HG03108 (cell line): Measurements from ENCODE around the gene TNRC6C.
A peak's percentile ranks its signal among the peaks of the same experiment; 100 is the strongest.
"Not testable (repeated sequence)": the region's sequence is repeated elsewhere in the genome, so short reads cannot be mapped to it uniquely, and the experiment has no call there.

ENCODE experiments used
- ATAC-seq: cut with Tn5 transposase; IDR thresholded peaks from one replicate; pipeline ENCODE4 v1.9.1; 2021; ENCODE audit warnings: moderate library complexity; ENCODE audit not compliant: unreplicated experiment

Gene TNRC6C

GRCh38 chr17:78110363-78111015 is 152.0 kb downstream of the TNRC6C start:
- ATAC-seq: no peak

- ATAC-seq: no peak
Measured at GRCh38 chr17:78111016-78111726, 152.7 kb downstream of the TNRC6C start.

GRCh38 chr17:78111727-78112517 is 153.4 kb downstream of the TNRC6C start:
- no peak for ATAC-seq

- ATAC-seq: peak; percentile 56
Measured at GRCh38 chr17:78112518-78113471, 154.3 kb downstream of the TNRC6C start.

GRCh38 chr17:78113804-78114785 is 155.6 kb downstream of the TNRC6C start:
- no peak for ATAC-seq

GRCh38 chr17:78114831-78115723 is 156.6 kb downstream of the TNRC6C start:
- ATAC-seq: no peak

GRCh38 chr17:78115803-78116202 is 157.3 kb downstream of the TNRC6C start:
- not testable (repeated sequence) for ATAC-seq

- no peak for ATAC-seq
Measured at GRCh38 chr17:78116411-78116810, 157.9 kb downstream of the TNRC6C start.

- no peak for ATAC-seq
Measured at GRCh38 chr17:78117027-78117981, 158.8 kb downstream of the TNRC6C start.

- ATAC-seq: no peak
Measured at GRCh38 chr17:78118801-78119241, 160.3 kb downstream of the TNRC6C start.

- no peak for ATAC-seq
Measured at GRCh38 chr17:78120537-78120936, 162.0 kb downstream of the TNRC6C start.

GRCh38 chr17:78120971-78121800 is 162.7 kb downstream of the TNRC6C start:
- no peak for ATAC-seq

GRCh38 chr17:78121801-78122215 is 163.3 kb downstream of the TNRC6C start:
- ATAC-seq: no peak

- ATAC-seq: no peak
Measured at GRCh38 chr17:78122216-78122930, 163.9 kb downstream of the TNRC6C start.

GRCh38 chr17:78122931-78123249 is 164.4 kb downstream of the TNRC6C start:
- ATAC-seq: no peak
